Mesenteric fat pad (tissue), 1 donor: ENCODE data around the gene SIGLEC15. TPM values are rescaled to one million over a fixed set of nuclear protein-coding genes. Genes with fewer than 3 reads are reported as not detected.
"Not testable (repeated sequence)": the region's sequence is repeated elsewhere in the genome, so short reads cannot be mapped to it uniquely, and the experiment has no call there.

ENCODE experiments used
- DNase-seq: peaks from one replicate; pipeline ENCODE4 v3.0.0-alpha.2; 2020; ENCODE audit warnings: low spot score
- total RNA-seq: library from RNA; stranded (reverse); fragmentation: NEBNext Ultra II Directional; extraction: Animal tissue kit (Norgen Biotek cat#: 25700); gene quantifications from one replicate; pipeline ENCODE4 v1.2.1, GENCODE V29; 2021
- donor health status: DM: yes; HTN: yes; CAD: no.

SIGLEC15 gene
- total RNA-seq, 1 donor from 2014 or later = 0.32 TPM

DNA sequence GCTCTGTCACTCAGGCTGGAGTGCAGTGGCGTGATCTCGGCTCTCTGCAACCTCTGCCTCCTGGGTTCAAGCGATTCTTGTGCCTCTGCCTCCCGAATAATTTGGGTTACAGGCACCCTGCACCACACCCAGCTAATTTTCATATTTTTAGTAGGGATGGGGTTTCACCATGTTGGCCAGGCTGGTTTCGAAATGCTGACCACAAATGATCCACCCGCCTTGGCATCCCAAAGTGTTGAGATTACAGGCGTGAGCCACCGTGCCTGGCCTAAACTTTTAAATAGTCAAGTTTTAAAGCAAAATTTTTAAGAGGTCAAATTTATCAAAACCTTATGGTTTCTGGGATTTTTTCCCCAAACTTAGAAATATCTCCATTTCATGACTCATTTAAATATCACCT is 6.7 kb upstream of the SIGLEC15 start:
- DNase-seq = peak; percentile 28

DNA sequence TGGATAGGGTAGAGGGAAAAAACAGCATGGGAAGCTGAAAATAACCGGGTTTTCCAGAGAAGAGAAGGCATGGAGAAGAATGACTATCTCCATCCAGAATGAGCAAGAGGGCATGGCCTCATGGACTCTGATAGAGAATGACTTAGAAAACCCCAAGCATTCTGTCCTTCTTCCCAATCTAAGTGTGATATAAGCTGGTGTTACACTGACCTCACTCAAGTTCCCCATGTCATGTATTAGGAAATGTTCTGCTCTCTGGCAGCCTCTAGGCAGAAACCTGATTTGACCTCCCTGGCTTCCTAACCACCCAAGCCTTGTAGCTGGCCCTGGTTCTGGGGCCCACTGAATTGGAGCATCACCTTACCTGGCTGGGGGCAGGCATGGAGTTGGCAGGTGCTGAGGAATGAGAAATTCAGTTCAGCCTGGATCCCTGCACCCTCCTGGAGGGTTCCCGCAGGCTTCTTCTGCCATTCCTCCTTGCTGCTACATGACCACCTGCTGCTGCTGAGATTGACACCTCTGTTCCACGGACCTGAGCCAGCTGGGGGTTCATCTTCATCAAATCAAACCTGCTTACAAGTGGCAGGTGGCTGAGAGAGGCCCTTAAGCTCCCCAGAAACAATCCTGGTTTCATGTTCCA is 5.2 kb upstream of the SIGLEC15 start:
- DNase-seq = peak; percentile 81

DNA sequence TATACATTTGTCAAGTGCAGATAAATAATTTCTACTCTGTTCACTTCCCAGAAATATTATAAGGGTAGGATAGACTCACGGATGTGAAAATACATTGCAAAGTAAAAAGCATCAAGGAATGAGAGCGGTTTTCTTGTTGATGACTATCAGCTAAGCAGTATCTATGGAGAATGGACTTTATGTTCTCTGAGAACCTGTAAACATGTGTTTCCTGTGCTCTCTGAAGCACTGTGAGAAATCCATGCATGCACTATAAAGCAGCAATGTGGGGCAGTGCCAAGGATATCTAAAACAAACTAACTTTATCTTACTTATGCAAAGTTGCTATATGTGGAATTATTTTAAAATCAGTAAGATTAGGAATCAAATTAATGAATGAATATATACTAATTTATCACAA is 4.4 kb upstream of the SIGLEC15 start:
- DNase-seq = no peak

DNA sequence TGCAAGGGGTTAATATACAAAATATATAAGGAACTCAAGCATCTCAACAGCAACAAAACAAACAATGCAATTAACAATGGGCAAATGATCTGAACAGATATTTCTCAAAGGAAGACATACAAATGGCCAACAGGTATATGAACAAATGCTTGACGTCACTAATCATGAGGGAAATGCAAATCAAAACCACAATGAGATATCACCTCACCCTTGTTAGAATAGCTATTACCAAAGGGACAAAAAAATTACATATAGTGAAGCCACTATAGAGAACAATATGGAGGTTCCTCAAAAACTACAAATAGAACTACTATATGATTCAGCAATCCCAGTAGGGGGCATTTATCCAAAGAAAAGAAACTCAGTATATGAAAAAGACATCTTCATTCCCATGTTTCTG is 3.8 kb upstream of the SIGLEC15 start:
- DNase-seq = no peak

DNA sequence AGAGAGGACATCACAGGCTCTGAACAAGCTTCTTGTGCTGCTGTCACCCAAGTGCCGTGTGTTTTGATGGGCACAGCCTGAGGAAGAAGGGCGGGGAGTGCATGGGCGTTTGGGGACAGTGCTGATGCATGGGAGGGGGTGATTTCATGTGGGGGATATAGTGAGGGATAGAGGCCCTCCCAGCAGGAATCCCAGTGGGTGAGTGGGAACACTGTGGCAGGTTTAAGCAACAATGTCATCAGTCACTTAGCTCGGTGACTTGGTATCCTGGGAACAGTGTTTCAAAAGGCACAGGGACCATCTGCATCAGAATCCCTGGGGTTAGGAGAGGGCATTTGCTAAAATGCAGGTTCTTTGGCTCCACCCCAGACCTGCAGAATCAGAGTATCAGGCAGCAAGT is 609 bp downstream of the SIGLEC15 start:
- DNase-seq = no peak

DNA sequence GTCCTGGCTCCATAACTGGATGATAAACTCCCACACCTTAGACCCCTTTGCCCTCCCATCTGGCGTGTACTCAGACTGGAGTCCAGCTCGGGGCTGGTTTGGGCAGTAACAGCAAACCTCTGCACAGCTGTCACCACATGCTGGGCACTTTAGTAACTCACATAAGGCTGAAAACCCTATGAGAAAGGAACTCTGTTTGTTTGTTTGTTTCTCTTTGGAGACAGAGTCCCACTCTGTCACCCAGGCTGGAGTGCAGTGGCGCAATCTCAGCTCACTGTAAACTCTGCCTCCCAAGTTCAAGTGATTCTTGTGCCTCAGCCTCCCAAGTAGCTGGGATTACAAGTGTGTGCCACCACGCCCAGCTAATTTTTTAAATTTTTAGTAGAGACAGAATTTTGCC is 1.2 kb downstream of the SIGLEC15 start:
- not testable (repeated sequence) for DNase-seq

DNA sequence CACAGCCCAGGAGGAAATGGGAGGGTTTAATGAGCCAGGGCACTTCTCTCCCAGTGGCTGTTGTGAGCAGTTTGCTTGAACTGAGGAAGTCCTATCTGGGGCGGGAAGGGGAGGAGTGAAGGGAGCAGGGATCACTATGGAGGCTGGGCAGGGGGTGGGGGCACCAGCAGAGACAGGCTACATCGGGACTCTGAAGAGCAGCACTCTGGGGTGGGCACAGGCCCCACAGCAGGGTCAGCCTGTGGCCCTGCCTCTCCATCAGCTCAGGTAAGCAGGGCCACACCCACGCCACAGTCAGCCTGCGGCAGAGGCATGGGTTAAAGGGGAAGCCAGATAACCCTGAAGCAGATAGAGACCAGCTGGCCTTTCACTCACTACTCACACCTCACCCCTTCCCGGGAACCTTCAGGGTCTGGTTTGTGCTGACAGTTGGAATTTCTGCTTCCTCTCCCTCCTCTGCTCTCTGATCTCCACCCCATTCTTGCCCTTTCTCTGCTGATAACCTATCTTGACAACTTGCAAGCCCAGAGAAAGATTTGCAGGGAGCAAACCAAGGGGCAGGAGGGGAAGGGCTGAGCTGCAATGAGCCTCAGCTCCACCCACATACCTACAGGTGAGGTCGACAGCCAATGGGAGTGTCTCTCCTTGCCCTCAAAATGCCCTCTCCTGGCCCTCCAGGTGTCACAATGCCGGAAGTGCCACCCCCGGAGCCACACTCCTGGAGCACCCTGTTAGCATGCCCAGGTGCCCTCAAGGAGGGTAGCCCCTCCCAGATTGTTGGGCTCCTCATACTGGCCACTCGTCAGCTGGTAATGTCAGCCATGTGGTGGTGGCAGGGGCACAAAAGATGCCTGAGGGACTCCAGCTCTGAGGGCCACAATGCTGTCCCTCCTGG is 3.7 kb downstream of the SIGLEC15 start:
- peak; percentile 77 for DNase-seq

DNA sequence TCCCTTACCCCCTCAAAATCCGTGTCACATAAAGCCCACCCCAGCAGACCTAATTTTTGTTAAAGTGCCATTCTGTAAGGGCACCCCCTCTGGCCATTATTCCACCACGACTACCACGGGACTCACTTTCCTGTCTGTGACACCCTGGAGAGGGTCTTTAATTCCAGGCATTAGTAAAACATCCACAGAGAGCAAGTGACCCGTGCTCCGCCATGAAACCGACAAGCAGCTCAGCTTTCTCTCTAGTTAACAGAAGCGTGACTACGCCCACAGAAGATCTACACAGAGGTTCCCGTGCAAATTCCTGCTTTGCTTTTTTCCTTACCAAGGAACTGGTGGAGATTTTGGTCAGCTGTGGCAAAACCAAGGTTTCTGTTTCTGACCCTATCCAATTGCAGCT is 4.4 kb downstream of the SIGLEC15 start:
- DNase-seq = no peak

DNA sequence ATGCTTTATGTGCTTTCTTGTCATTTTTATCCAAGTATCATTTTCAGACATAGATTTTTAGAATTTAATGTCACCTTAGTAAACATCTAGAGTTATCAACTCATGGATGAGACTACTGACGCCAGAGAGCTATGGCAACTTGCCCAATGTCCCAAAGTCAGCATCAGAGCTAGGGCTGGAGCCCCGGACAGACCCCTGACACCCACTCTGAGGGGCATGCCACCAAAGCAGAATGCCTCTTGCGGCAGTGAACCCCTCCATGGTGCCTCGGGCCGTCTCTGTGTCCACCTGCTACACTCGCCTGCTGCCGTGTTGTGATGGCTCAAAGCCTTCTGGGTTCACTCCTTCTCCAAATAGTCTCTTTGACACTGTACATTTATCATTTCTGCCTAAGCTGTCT is 5.4 kb downstream of the SIGLEC15 start:
- DNase-seq = no peak

DNA sequence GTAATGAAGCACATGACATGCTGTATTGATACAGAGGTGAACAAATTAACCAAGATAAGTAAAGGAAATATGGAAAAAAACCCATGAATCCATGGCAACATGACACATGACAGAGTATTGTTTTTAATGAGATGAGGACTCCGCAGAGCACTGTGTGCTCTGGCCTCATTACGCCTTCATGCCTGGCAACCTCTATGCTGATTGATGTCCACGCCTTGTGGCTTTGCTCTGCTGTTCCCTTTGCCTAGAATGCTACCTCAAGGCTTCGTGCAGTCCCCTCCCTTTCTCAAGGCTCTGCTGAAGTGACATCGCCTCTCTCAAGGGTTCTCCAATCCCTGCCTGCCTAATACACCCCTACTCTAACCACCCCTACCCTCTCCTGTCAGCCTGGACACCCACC is 8.4 kb downstream of the SIGLEC15 start:
- DNase-seq = peak; percentile 73

DNA sequence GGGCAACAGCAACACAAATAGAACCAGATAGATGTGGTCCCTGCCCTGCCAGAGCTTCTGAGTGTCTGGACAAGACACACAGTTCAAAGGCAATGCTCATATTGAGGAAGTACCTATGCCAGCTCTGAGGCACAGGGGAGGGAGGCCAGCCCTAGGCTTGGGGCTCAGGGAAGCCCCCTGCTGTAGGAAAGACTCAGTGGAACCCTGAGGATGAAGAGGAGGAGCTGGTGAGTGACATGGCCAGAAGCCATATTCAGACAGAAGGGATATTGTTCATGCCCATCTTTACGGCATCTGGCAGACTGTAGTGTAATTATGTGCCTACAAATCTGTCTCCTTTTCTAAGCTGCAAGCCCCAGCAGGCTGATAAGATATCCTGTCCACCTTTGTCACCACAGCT is 8.8 kb downstream of the SIGLEC15 start:
- no peak for DNase-seq

DNA sequence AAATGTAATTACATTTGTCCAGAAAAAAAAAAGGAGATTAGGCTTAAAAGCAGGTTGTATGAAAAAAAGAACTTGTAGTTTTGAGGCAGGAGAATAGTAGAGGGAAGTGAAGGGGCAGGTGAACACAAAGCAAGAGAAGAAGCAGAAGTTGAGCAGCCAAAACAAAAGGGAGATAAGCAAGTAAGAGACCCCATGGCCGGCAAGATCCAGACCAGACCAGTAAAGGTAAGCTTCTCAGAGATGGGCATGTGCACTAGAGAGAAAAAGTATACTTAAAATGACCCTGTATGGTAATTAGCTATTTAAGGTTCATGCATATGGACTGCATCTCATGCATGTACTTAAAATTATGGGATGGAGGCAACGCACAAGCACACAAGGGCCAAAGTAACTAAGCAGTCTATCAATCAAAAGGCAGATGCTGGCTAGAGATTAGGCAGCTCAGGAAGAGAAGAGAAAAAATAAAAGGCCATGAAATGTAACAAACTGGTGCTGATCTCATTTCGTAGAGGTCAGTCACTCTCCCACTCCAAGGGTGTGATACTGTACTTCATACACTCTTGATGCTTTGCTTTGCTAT is 9.7 kb downstream of the SIGLEC15 start:
- no peak for DNase-seq

DNA sequence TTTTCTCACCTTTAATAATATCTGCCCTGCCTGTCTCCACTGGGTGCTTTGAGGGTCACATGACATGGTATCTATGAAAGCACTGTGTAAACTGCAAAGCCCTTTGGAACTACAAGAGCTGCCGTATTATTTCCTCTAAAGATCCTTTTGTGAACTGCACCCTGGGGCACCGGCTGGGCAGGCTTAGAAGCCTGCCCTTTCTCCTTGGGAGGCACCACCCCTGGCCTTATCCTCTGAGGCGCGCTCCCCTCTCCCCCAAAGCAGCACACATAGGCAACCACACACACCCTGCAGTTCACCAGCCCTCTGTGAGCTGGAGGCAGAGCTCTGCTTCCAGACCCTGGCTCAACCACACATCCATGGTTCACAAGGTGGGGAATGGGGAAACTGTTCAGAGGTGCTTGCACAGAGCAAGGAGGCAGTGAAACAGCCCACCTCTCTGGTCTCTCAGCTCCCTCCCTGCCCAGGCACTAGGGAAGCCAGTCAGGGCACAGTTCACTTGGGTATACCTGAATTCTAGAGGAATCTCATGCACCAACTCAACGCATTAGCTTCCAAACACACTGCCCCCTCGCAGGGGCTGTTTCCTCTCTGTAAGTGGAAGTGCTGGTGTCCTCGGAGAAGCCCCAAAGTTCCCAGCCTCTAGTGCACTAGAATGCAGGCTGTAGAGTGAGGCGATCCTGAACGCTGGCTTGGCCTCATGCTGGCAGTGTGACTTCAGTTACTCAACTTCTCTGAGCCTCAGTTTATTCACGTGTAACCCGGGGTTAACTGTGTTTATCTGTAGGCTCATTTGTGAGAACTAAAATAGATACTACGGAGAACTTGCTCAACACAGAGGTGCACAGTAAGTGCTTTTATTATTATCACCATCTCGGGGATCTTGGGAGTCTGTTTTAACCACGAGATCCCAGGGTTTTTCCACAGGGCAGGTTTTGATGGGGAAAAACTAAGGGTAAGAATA is 11.0 kb downstream of the SIGLEC15 start:
- peak; percentile 67 for DNase-seq

DNA sequence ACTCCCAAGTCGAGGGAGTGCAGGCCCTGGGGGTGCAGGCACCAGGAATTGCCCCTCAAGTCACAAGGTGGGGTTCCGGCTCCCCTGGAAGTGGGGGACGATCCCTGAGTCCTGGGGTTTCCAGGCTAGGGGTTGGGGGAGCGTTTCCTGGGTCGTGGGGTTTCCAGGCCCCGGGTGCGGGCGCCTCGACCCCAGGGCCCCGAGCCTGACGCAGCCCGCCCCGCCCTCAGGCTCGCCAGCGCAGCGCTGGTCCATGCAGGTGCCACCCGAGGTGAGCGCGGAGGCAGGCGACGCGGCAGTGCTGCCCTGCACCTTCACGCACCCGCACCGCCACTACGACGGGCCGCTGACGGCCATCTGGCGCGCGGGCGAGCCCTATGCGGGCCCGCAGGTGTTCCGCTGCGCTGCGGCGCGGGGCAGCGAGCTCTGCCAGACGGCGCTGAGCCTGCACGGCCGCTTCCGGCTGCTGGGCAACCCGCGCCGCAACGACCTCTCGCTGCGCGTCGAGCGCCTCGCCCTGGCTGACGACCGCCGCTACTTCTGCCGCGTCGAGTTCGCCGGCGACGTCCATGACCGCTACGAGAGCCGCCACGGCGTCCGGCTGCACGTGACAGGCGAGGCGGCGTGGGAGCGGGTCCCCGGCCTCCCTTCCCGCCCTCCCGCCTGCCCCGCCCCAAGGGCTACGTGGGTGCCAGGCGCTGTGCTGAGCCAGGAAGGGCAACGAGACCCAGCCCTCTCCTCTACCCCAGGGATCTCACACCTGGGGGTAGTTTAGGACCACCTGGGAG is 12.0 kb downstream of the SIGLEC15 start:
- peak; percentile 91 for DNase-seq

DNA sequence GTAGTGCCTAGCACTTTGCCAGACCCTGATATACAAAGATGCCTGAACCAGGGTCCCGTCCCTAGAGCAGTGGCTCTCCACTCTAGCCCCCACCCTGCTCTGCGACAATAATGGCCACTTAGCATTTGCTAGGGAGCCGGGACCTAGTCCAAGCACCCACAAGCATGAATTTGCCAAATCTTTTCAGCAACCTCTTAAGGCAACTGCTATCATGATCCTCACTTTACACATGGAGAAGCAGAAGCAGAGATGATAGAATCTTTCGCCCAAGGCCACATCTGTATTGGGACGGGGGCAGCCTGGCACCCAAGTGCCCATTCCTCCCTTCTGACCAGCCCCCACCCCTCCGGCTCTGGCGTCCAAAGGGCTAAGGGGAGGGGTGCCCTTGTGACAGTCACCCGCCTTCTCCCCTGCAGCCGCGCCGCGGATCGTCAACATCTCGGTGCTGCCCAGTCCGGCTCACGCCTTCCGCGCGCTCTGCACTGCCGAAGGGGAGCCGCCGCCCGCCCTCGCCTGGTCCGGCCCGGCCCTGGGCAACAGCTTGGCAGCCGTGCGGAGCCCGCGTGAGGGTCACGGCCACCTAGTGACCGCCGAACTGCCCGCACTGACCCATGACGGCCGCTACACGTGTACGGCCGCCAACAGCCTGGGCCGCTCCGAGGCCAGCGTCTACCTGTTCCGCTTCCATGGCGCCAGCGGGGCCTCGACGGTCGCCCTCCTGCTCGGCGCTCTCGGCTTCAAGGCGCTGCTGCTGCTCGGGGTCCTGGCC is 13.0 kb downstream of the SIGLEC15 start:
- peak; percentile 91 for DNase-seq

DNA sequence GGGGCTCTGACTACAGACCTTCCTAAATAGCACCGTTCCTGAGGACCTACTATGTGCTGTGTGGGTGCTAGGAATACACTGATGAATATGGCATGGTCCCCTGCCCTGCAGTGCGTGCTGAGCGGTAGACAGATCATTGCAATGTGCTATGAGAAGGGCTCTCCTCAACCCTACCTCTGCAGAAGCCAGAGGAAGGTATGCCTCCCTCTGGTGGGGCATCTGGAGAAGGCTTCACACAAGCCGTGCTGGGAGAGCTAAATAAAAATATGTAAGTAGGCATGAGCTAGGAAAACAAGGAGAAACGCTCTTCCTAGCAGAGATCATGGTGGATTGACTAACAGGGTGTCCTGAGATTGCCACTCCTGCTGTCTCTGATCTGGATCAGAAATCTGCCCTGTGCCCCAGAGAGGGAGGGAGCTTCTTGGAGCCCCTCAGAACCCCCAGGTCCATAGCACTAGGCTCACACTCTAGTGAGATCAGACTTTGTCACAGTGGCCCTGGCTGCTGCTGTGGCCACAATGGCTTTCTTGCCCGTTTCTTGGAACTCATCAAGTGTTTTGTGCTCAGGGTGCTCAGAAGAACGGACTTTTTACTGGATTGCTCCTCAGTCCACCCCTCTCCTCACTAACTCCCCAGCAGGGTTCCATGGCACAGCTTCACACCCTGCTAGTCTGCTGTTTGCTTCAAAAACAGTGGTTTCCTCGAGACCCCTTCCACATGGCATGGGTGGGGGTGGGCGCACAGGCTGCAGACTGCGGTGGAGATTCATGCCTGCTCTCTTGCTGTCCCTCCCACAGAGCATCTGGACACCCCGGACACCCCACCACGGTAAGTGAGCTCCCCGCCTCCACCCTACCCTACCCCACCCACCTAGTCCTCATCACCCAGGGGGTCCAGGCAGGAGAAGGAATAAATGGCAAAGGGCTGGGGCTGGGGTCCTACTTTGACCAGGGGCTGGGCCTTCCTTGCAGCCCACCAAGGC is 14.2 kb downstream of the SIGLEC15 start:
- DNase-seq = no peak

DNA sequence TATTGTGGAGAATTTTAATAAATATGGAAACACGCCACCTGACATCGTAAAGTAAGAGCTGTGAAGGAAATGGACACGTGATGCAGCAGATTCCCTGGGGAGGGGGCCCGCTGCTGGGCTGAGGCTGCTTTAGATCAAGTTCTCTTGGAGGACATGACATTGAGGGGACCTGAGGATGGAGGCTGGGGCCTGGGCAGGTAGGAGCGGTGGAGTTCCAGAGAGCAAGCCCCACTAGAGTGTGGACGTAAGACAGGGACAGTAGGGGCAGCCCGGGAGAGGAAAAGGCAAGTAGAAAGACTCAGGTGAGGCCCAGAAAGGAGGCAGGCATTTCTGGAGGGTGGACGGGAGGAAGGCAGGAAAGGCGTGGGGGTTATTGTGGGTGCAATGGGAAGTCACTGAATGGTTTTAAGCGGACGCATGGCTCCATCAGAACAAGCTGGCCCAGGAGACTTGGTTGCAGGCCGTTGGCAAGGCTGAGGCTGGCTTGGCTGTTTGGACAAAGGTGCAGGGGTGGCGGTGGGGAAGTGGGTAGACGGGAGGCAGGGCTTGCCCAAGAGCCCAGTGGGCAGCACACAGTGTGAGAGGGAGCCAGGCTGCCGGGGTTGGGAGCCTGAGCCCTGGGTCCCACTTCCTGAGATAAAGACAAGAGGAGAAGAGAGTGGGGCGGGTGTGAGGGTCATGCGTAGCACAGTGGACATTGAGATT is 15.7 kb downstream of the SIGLEC15 start:
- DNase-seq = peak; percentile 49
